Mesothelial cell of epicardium (in vitro differentiated cells): ENCODE results near the gene CTBP2. TPM values are rescaled to one million over a fixed set of nuclear protein-coding genes. Genes with fewer than 3 reads are reported as not detected.

Source experiments
- DNase-seq, 2 experiments: peaks; one replicate each; pipeline ENCODE4 v3.0.0; 2021; ENCODE audit warnings: low spot score in 2 of 2; ENCODE audit not compliant: unreplicated experiment in 2 of 2
- H3K27ac Mint-ChIP-seq: 2 replicates; pipeline ENCODE4 v1.8.0; 2021; ENCODE audit warnings: mixed read lengths
- H3K27me3 Mint-ChIP-seq: 2 replicates; pipeline ENCODE4 v1.8.0; 2021; ENCODE audit warnings: low read depth, mixed read lengths
- H3K36me3 Mint-ChIP-seq: 2 replicates; pipeline ENCODE4 v1.8.0; 2021; ENCODE audit warnings: mixed read lengths
- H3K4me1 Mint-ChIP-seq: 2 replicates; pipeline ENCODE4 v1.8.0; 2021; ENCODE audit warnings: mixed read lengths
- H3K4me3 Mint-ChIP-seq: 2 replicates; pipeline ENCODE4 v1.8.0; 2021; ENCODE audit warnings: mild to moderate bottlenecking, moderate library complexity, mixed read lengths
- H3K9me3 Mint-ChIP-seq: 2 replicates; pipeline ENCODE4 v1.8.0; 2021; ENCODE audit warnings: mixed read lengths
- total RNA-seq: library from RNA; stranded (reverse); gene quantifications from 3 replicates; pipeline ENCODE4 v1.2.1, GENCODE V29; 2021
- TF ChIP-seq, protein P1 (sequence below): fragments of 200-600 bp; sonication (generic); IDR thresholded peaks from one replicate; pipeline ENCODE4 v1.5.0; 2021; ENCODE audit warnings: antibody characterized with exemption; ENCODE audit not compliant: unreplicated experiment

CTBP2 gene
- total RNA-seq, 1 donor from 2014 or later, result 122 TPM

DNA sequence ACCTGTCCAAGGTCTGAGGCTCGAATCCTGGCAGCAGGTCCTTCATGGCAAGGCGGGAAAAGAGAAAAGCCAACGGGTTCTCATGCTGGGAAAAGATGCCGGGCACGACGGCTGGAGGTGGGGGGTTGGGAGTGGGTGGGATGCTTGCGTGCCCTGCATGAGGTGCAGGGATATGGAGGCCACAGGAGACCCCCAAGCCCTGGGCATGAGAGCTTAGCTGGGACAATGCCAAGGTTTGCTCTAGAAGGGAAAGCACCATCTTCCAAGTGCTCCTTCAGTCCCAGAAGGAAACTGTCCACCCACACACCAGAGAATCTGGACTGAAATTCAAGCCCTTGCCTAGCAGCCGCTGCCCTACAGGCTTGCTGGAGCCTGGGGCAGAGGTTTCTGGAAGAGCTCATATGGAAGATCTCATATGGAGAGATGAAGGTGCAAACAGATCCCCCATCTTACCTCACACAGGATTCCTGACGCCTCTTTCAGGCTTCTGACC lies 154.1 kb downstream of the CTBP2 start:
- Mint-ChIP-seq H3K27ac (no peak overlapping the region), H3K36me3 (peaks cover 4% of the 10 kb centered on the region), H3K27me3 (no peaks in the 10 kb centered on the region), H3K4me3 (no peak overlapping the region), H3K4me1 (peaks cover 17% of the 10 kb centered on the region), H3K9me3 (no peaks in the 10 kb centered on the region)
- DNase-seq, result no peak
- TF ChIP-seq, protein P1, sequence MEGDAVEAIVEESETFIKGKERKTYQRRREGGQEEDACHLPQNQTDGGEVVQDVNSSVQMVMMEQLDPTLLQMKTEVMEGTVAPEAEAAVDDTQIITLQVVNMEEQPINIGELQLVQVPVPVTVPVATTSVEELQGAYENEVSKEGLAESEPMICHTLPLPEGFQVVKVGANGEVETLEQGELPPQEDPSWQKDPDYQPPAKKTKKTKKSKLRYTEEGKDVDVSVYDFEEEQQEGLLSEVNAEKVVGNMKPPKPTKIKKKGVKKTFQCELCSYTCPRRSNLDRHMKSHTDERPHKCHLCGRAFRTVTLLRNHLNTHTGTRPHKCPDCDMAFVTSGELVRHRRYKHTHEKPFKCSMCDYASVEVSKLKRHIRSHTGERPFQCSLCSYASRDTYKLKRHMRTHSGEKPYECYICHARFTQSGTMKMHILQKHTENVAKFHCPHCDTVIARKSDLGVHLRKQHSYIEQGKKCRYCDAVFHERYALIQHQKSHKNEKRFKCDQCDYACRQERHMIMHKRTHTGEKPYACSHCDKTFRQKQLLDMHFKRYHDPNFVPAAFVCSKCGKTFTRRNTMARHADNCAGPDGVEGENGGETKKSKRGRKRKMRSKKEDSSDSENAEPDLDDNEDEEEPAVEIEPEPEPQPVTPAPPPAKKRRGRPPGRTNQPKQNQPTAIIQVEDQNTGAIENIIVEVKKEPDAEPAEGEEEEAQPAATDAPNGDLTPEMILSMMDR, result no peak

DNA sequence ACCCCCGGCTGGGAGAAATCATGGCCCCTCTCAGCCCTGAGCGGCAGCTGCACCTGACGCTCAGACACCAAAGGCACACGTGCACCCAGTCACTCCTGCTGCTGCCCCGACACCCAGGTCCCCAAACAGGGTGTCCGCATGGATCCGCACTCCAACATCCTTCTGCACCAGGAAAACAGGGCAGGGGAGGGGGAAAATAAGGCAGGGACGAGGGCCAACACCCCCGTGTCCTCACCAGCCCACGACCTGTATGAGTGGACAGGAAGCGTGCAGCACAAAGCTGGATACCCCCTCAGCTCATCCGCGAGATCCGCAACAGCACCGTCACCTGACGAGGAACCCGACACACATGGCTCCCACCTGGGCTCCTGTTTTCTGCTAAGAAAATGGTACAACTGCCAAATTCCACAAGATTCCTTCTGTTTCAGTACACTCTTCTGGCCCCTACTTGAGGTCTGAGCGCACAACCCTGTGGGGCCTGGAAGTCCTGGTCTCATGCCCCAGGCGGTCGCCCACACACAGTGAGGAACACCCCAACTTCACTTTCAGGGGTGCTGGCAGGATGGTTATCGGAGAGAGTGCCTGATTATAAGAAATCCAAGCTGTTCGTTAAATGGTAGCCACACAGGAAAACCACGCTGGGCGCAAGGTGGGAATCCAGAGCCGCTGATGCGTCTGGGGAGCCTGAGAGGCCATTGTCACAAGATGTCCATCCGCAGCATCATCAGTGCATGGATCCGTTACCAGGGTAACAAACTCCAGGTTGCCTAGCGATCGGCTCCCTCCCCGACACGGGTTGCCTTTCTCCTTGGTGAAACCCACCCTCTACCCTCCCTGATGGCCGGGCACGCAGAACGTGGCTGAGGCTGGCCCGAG lies 154.8 kb downstream of the CTBP2 start:
- DNase-seq, result no peak
- peaks cover 24% of the 10 kb centered on the region for H3K4me1 Mint-ChIP-seq
- H3K27me3 Mint-ChIP-seq, result no peaks in the 10 kb centered on the region
- no peaks in the 10 kb centered on the region for H3K9me3 Mint-ChIP-seq
- H3K36me3 Mint-ChIP-seq, result peaks cover 4% of the 10 kb centered on the region
- H3K27ac Mint-ChIP-seq, result no peak overlapping the region
- no peak overlapping the region for H3K4me3 Mint-ChIP-seq
- TF ChIP-seq, protein P1, result no peak

DNA sequence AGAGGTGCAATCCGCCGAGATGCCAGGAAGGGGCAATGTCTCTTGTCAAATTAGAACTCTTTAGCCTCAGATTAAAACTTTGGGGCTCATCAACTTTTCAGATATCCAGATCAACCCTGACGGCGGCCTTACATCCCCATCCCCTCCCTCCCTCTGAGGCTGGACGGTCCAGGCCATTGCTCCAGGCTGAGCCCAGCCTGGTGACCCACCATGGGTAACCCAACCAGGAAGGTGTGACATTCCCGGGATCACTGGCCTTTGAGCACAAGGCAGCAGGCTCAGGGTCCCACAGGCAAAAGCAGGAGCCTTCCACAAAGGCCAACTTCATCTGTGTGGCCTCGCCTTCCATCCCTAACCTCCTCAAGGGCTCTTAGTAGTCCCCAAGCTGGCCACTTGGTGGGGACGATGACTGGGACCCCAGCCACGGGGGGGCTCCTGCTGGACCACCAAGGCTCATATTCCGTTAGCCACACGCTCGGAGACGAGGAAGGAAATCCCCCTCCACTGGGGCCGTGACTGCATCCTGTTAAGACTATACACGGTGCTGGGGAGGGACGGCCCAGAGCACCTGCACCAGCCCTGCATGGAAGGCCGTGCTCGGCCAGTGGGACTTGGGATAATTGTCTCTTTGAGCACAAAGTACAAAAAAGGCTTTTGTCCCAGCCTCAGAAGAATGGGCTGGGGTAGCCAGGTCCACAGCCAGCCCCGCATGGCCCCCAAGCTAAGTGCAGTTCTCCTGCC lies 155.6 kb downstream of the CTBP2 start:
- no peaks in the 10 kb centered on the region for H3K9me3 Mint-ChIP-seq
- H3K27ac Mint-ChIP-seq, result no peak overlapping the region
- peaks cover 24% of the 10 kb centered on the region for H3K4me1 Mint-ChIP-seq
- TF ChIP-seq, protein P1, result no peak
- no peaks in the 10 kb centered on the region for H3K27me3 Mint-ChIP-seq
- no peak for DNase-seq
- no peaks in the 10 kb centered on the region for H3K36me3 Mint-ChIP-seq
- no peak overlapping the region for H3K4me3 Mint-ChIP-seq

DNA sequence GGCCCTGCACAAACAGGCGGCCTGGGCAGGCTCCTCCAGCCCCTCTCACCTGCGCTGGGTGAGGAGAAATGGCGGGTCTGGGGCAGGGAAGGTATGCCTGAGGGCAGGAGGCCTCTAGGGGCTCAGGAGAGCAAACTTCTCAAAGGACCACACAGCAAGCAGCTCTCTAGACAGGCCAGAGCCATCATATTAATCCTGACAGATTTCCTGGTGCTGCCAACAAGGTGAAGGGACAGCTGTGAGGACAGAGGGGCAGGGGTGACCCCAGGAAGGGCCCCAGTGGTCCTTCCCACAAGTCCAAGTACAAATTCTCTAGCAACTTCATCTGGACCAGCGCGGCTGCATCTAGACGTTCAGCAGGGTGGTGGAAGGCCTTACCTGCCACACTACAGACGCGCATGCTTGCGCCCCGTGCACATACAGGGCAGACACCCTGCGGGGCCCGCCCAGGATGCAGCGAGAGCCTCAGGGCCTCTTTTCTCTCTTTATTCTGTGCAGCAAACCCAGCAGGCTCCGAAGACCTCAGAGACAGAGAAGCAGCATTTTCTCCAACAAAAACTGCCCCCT lies 156.4 kb downstream of the CTBP2 start:
- H3K27ac Mint-ChIP-seq, result no peak overlapping the region
- no peaks in the 10 kb centered on the region for H3K27me3 Mint-ChIP-seq
- H3K4me3 Mint-ChIP-seq, result no peak overlapping the region
- H3K36me3 Mint-ChIP-seq, result no peaks in the 10 kb centered on the region
- DNase-seq, result no peak
- TF ChIP-seq, protein P1, result no peak
- peaks cover 19% of the 10 kb centered on the region for H3K4me1 Mint-ChIP-seq
- H3K9me3 Mint-ChIP-seq, result no peaks in the 10 kb centered on the region

DNA sequence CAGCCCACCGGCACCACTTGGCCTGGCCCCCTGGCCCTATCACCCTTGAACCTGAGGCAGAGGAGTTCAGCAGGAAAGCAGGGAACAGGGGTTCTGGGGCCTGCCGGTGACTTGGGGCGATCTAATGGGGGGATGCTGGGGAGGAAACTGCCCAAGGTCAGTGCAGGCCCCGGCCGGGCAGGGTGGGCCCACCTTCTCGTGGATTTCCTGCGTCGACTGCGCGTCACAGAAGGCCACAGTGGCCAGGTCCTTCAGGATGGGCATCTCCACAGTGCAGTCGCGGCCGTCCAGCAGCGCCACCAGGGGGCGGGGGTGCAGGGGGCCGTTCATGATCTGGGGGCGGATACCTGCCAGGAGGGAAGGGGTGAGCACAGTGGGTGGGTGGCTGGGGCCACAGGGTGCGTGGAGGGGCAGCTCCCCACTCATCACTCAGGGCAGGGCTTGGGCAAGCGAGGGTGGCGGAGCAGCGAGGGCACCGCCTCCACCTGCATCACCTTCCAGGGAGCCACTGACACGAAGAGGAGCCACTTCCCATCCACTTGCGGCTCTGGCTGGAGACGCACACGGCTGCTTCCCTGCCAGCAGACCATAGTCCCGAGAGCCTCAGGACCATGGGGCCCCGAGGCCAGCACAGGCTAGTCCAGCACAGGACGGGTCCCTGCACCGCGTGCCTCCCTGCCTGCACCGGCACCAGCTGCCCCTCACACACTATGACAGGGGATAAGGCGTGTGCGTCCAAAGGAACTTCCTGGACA lies 157.0 kb downstream of the CTBP2 start:
- H3K9me3 Mint-ChIP-seq, result no peaks in the 10 kb centered on the region
- DNase-seq, result no peak

More for the DNA sequence above, 157.0 kb downstream of the CTBP2 start:
- H3K36me3 Mint-ChIP-seq, result no peaks in the 10 kb centered on the region
- H3K4me1 Mint-ChIP-seq, result peaks cover 13% of the 10 kb centered on the region
- peak overlapping the region; percentile 47 for H3K27ac Mint-ChIP-seq
- TF ChIP-seq, protein P1, result no peak
- H3K27me3 Mint-ChIP-seq, result no peaks in the 10 kb centered on the region
- H3K4me3 Mint-ChIP-seq, result no peak overlapping the region
